C4-2B (cell line): Measurements from ENCODE around the gene ADAMTSL1.

Experiments used
- H3K27ac ChIP-seq: fragments of 450-650 bp; 2 replicates; pipeline ENCODE4 v1.5.1; 2017
- CTCF ChIP-seq: fragments of 450-650 bp; conservative IDR thresholded peaks from 2 replicates; pipeline ENCODE4 v1.5.1; 2017; ENCODE audit warnings: mild to moderate bottlenecking
- ZFX ChIP-seq: fragments of 450-650 bp; IDR thresholded peaks from 2 replicates; pipeline ENCODE4 v1.6.1; 2017

The ADAMTSL1 gene

DNA sequence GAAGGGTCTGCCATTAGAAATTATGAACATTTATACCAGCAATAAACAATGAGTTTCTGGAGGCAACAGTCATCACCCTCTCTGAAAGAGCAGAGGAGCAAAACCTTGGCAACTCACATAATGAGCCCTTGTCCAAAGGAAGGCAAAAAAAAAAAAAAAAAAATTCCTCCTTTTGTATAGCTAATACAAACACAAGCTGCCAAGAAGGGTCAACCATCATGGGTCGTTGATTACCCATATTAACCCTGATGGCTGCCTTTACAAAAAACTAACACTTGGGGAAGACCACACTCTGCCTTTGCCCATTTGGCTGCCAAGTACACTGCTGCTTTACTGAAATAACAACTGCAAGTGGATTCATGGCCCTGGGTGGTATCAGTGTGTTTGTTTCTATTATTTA, 272.7 kb downstream of the ADAMTSL1 start:
- TF ChIP-seq CTCF (no peak), ZFX (no peak)
- H3K27ac ChIP-seq: no peak overlapping the region

- no peak for TF ChIP-seq CTCF
- H3K27ac ChIP-seq: no peak overlapping the region
Measured at GRCh38 chr9:18747595-18747994, 273.6 kb downstream of the ADAMTSL1 start.

DNA sequence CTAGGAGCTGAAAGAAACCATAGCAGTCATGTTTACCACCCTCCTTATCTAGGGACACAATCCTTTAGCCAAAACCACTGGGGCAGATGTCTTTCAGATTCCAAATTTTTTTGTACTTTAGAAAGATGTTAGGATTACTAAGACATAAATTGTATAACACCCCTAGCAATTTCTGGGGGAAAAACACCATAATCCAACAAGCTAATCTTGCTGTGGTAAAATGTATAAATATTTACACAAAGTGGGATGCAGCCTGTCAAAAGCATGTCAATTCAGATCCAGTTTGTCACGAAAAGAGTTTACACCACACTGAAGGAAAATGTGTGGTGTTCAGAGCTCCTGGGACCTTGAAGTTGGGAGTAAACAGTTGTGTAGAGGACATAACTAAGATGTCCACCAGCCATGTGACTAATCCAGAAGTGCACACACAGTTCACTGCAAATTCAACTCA, 274.3 kb downstream of the ADAMTSL1 start:
- H3K27ac ChIP-seq: no peak overlapping the region
- TF ChIP-seq ZFX (no peak), CTCF (no peak)

DNA sequence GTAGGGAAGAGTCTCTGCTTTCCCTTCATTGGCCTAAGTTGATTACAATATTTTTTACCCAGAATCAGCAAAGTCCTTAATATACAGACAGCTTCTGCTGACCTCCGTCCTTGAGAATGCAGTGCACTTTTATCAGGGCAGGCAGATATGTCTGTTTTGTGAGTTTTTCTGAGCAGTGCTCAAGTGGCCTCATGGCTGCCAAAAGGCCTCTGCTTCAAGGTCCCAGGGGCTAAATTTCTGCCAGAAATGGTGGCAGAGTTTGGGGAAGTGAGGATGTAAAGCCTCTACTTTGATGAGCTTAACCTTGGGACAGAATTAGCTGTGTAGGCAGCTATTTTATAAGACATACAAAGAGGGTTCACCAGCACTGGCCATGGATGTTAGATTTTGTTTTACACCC, 275.8 kb downstream of the ADAMTSL1 start:
- TF ChIP-seq CTCF (no peak), ZFX (no peak)
- H3K27ac ChIP-seq: no peak overlapping the region

GRCh38 chr9:18753904-18754303, 280.0 kb downstream of the ADAMTSL1 start:
- TF ChIP-seq ZFX: no peak
- no peak for TF ChIP-seq CTCF
- H3K27ac ChIP-seq: no peak overlapping the region

DNA sequence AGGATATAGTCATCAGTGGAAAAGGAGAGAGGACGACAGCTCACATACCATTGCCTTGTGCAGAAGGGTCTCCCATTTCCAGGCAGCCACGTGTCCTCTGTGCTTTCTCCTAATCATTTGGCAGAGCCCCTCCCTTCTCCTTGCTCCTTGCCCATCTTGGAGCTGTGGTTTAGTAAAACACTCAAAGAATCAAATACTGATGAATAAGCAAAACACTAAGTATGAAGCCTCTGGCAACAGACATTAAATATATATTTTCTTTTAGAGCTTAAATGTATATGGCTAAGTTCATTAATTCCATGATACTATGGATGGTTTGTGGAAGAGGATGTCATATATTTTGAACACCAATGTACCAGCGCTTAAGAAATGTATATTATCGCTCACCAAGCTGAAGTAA, 280.6 kb downstream of the ADAMTSL1 start:
- no peak for TF ChIP-seq ZFX
- no peak for TF ChIP-seq CTCF

GRCh38 chr9:18755263-18755662, 281.3 kb downstream of the ADAMTSL1 start:
- TF ChIP-seq ZFX (no peak), CTCF (no peak)
- H3K27ac ChIP-seq: no peak overlapping the region

More for the DNA sequence above, 280.6 kb downstream of the ADAMTSL1 start:
- no peak overlapping the region for H3K27ac ChIP-seq
